B cell (primary cell): ENCODE results near the gene AKR7A3.
"Not testable (repeated sequence)": the region's sequence is repeated elsewhere in the genome, so short reads cannot be mapped to it uniquely, and the experiment has no call there.

Source experiments
- EZH2 ChIP-seq: IDR thresholded peaks from 2 replicates; pipeline ENCODE4 v1.6.1; 2012; ENCODE audit warnings: borderline replicate concordance, low read depth, mild to moderate bottlenecking, moderate library complexity, low read length; ENCODE audit not compliant: insufficient read depth, poor library complexity, severe bottlenecking
- TF ChIP-seq, protein P1 (sequence below): fragments of 200-600 bp; IDR thresholded peaks from one replicate; pipeline ENCODE4 v1.8.0; 2022; ENCODE audit warnings: antibody characterized with exemption, mild to moderate bottlenecking

DNA sequence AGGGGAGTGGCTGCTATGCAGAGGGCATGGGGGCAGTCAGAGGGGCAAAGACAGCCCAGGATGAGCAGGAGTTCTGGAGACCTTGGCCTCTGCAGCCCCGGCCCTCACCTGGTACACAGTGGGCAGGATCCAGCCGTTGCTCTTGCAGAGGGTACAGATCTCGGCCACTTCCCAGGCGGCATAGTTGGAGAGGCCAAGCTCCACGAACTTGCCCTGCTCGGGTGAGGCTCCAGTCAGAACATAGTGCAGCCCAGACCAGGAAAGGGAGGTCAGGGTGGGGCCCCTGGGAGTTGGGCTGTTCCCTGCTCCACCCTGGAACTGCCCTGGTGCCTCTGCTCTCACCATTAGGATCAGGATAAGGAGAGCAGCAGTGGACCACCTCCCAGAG is 18.2 kb downstream of the AKR7A3 start:
- TF ChIP-seq, protein P1, sequence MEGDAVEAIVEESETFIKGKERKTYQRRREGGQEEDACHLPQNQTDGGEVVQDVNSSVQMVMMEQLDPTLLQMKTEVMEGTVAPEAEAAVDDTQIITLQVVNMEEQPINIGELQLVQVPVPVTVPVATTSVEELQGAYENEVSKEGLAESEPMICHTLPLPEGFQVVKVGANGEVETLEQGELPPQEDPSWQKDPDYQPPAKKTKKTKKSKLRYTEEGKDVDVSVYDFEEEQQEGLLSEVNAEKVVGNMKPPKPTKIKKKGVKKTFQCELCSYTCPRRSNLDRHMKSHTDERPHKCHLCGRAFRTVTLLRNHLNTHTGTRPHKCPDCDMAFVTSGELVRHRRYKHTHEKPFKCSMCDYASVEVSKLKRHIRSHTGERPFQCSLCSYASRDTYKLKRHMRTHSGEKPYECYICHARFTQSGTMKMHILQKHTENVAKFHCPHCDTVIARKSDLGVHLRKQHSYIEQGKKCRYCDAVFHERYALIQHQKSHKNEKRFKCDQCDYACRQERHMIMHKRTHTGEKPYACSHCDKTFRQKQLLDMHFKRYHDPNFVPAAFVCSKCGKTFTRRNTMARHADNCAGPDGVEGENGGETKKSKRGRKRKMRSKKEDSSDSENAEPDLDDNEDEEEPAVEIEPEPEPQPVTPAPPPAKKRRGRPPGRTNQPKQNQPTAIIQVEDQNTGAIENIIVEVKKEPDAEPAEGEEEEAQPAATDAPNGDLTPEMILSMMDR = not testable (repeated sequence)
- TF ChIP-seq EZH2 = not testable (repeated sequence)
